Bronchial epithelial cell (primary cell): ENCODE results near the gene C8A. TPM values are rescaled to one million over a fixed set of nuclear protein-coding genes. Genes with fewer than 3 reads are reported as not detected.

Experiments used
- DNase-seq: peaks from one replicate; pipeline ENCODE4 v3.0.0-alpha.2; 2010; ENCODE audit warnings: low read depth
- FAIRE-seq: peaks from 2 replicates; lab custom pipeline; 2011; peaks lifted over from hg19 to GRCh38; lab: Jason Lieb, UNC
- H3K27me3 ChIP-seq: 2 replicates; pipeline ENCODE4 v1.5.1; 2011; ENCODE audit warnings: low read length; ENCODE audit not compliant: control insufficient read depth, insufficient read depth
- H3K36me3 ChIP-seq: 2 replicates; pipeline ENCODE4 v1.5.1; 2011; ENCODE audit warnings: low read length; ENCODE audit not compliant: control insufficient read depth, insufficient read depth
- H3K4me3 ChIP-seq: 2 replicates; pipeline ENCODE4 v1.5.1; 2011; ENCODE audit warnings: mild to moderate bottlenecking, low read depth, low read length, control low read depth
- total RNA-seq: library from RNA; depleted of rRNA; stranded (reverse); fragments of >200 nt; gene quantifications from 2 replicates; pipeline ENCODE4 v1.2.1, GENCODE V29; 2014
- TF ChIP-seq, protein P1 (sequence below): IDR thresholded peaks from 2 replicates; pipeline ENCODE4 v1.5.1; 2011; ENCODE audit warnings: mild to moderate bottlenecking, moderate library complexity, low read length, control low read depth, inconsistent platforms; ENCODE audit not compliant: insufficient read depth, severe bottlenecking

The C8A gene
- total RNA-seq, 1 donor from 2014 or later, result not detected

DNA sequence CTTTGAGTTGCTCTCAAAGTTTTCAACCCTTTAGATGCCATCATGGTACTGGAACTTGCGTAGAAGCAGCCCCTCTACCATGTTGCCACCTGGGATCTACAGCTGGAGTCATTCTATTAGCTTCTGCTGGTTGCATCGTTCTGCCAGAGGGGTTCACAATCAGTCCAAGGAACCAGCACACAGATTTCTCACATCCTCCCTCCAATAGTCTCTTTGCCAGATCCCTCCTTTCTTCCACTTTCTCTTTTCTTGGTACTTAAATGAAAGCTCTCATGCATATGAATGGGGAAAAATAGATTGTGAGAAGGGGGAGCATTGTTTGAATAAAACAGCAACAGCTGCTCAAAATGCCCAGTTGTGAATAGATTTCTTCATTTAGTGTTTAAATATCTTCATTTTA is 4.2 kb upstream of the C8A start:
- H3K27me3 ChIP-seq, result no peaks in the 10 kb centered on the region
- no peak for DNase-seq

DNA sequence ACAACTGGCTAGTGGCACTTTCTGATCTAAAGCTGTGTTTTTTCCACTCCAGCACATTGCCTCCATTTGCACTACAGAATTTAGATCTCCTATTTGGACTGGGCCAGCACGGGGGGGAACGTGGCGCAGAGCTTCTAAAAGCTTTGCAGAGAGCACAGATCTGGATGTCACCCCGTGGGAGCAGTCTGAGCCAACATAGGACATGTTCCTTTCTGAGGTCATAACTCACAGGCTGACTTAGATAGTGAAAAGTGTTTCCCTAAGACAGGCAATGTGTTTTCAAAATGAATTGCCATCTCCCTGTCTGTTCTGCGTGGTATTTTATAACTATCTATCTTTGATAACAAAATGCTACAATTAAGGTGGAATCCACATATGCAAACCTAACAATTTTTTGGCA is 3.7 kb upstream of the C8A start:
- Histone ChIP-seq H3K4me3 (no peak overlapping the region), H3K36me3 (no peaks in the 10 kb centered on the region), H3K27me3 (no peaks in the 10 kb centered on the region)
- TF ChIP-seq, protein P1, sequence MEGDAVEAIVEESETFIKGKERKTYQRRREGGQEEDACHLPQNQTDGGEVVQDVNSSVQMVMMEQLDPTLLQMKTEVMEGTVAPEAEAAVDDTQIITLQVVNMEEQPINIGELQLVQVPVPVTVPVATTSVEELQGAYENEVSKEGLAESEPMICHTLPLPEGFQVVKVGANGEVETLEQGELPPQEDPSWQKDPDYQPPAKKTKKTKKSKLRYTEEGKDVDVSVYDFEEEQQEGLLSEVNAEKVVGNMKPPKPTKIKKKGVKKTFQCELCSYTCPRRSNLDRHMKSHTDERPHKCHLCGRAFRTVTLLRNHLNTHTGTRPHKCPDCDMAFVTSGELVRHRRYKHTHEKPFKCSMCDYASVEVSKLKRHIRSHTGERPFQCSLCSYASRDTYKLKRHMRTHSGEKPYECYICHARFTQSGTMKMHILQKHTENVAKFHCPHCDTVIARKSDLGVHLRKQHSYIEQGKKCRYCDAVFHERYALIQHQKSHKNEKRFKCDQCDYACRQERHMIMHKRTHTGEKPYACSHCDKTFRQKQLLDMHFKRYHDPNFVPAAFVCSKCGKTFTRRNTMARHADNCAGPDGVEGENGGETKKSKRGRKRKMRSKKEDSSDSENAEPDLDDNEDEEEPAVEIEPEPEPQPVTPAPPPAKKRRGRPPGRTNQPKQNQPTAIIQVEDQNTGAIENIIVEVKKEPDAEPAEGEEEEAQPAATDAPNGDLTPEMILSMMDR, result no peak
- FAIRE-seq (no peak), DNase-seq (no peak)

More for the DNA sequence above, 4.2 kb upstream of the C8A start:
- Histone ChIP-seq H3K4me3 (no peak overlapping the region), H3K36me3 (no peaks in the 10 kb centered on the region)
- TF ChIP-seq, protein P1, result no peak
- FAIRE-seq, result no peak

DNA sequence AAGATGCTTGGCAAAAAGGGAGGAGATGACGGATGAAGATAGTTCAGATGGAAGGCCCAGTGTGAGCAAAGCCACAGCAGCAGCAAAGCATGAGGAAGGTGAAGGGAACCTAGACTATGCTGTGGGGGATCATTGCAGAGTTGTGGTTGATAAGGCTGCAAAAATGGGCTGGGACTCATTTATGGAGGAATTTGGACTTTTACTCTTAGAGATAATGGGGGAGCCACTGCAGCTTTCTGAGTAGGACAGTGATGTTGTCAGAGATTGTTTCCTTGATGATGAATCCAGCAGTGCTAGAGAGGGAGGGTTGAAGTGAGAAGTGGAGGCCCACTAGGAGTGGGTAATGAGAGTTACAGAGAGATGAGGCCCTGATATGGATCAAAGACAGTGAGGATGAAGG is 2.1 kb upstream of the C8A start:
- no peak for FAIRE-seq

DNA sequence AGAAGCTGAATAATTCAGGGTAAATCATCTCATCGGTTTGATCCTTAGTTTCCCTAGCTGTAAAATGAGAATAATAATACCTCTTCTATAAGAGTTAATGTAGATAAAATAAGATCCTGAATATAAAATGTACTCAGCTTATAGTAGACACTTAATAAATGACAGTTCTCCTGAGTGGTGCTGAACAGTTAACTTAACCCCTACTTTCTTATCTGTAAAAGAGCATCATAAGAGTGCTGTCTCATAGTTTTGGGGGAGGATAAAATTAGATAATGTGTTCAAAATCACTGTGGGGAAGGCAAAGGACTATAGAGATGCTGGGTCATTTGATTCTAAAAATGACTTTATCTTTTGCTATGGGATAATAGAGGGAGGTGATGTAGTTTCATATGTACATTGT is 593 bp downstream of the C8A start:
- no peak for FAIRE-seq
- H3K36me3 ChIP-seq, result no peaks in the 10 kb centered on the region
- no peaks in the 10 kb centered on the region for H3K27me3 ChIP-seq
- no peak overlapping the region for H3K4me3 ChIP-seq
- TF ChIP-seq, protein P1, result no peak
- no peak for DNase-seq

More for the DNA sequence above, 2.1 kb upstream of the C8A start:
- Histone ChIP-seq H3K27me3 (no peaks in the 10 kb centered on the region), H3K36me3 (no peaks in the 10 kb centered on the region), H3K4me3 (no peak overlapping the region)
- no peak for DNase-seq
- TF ChIP-seq, protein P1, result no peak

- Histone ChIP-seq H3K27me3 (no peaks in the 10 kb centered on the region), H3K36me3 (no peaks in the 10 kb centered on the region), H3K4me3 (no peak overlapping the region)
- TF ChIP-seq, protein P1, result no peak
- FAIRE-seq (no peak), DNase-seq (no peak)
These were observed 1.6 kb downstream of the C8A start for GRCh38 chr1:56856186-56856585.

GRCh38 chr1:56859287-56859686 is 4.7 kb downstream of the C8A start:
- Histone ChIP-seq H3K27me3 (no peaks in the 10 kb centered on the region), H3K36me3 (no peaks in the 10 kb centered on the region), H3K4me3 (no peak overlapping the region)
- no peak for DNase-seq
- TF ChIP-seq, protein P1, result no peak
- FAIRE-seq, result no peak
